Hematopoietic multipotent progenitor cell treated with erythropoietin and hydrocortisone succinate and interleukin-3 and kit ligand, for 17 days (in vitro differentiated cells): ENCODE results near the gene PIK3R3.
A peak's percentile ranks its signal among the peaks of the same experiment; 100 is the strongest.

Experiments
- DNase-seq: peaks from one replicate; pipeline ENCODE4 v3.0.0-alpha.2; 2015; ENCODE audit warnings: low spot score

PIK3R3 gene

DNA sequence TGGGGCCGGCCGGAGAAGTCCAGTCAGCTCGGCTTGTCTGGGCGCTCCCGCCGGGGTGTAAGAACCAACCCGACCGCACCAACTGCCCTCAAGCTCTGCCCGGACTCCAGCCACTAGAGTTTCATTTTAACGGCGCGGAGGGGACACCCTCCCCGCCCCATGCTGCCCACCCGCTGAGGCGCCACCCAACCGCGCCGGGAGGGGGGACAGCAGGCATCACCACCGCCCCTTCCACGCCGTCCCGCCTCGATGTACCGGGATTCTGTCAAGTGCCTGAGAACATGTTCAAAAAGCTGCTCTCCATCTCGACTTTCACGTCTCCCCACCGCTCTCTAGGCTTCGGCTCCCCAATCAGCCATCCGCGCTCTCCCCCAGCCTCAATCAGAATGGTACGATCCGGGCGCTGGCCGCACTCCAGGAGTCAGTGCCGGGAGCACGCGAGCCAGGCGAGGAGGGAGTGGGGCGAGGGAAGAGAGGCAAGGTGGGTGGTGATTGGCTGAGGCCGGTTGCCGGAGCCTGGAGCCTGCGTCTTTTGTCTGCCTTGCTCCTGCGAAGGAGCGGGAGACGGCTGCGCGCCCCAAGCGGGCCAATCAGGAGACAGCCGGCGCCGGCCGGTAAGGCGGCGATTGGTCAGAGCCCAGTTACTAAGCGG lies at the start of gene PIK3R3:
Gene PIK3R3 (minus strand): TSS at position 101 of the 652 bp plus-strand sequence. CDS start 677 bp downstream, outside the sequence.
- peak; percentile 96 for DNase-seq

GRCh38 chr1:46181343-46182260 lies 49.2 kb upstream of the PIK3R3 start:
- DNase-seq: no peak

DNA sequence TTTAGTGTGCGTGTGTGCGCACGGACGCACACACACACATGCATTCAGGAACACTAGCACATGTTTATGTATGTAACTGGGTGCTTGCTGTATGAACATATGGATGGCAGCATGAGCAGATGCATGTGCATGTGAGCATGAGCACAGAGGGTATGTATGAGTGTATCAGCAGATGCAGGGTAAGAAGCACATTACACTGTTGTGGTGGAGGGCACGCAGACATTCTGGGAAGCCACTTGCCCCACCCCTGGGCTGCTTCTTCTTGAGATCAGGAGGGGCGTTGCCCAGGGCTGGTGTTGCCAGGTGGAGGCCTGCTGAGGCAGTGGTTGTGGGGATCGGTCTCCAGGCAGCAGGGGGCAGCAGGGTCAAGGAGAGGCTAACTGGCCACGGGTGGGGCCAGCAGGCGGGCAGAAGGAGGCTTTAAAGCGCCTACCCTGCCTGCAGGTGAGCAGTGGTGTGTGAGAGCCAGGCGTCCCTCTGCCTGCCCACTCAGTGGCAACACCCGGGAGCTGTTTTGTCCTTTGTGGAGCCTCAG lies 47.7 kb upstream of the PIK3R3 start:
- DNase-seq: peak; percentile 17

- DNase-seq: peak; percentile 80
These were observed 47.0 kb upstream of the PIK3R3 start for GRCh38 chr1:46179138-46180081.

- no peak for DNase-seq
These were observed 43.9 kb upstream of the PIK3R3 start, which contains the start of gene P3R3URF for GRCh38 chr1:46176211-46176865. Gene P3R3URF, minus strand, starts transcription at chr1:46176488. Its CDS starts 17 bp downstream, at chr1:46176471.

DNA sequence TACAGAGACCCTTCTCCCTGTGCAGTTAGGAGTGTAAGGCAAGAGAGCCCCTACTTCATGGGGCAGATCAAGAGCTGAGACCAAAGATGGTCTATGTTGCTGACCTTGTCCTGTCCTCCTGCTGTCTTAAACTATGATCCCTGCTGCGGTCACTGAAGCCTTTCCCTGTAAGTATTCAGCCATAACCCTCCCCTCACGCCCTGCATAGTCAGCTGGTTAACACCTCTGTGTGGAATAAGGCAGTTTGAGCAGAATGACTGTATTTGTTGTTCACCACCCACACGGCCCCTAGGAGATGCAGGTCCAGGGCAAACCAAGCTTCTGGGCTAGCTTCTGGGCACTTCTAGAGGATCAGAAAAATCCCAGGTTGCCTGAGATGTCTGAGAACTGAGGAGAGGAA lies 42.8 kb upstream of the PIK3R3 start:
- no peak for DNase-seq

GRCh38 chr1:46174448-46175231 lies 42.2 kb upstream of the PIK3R3 start, which contains the start of gene TSPAN1:
Gene TSPAN1, plus strand, starts transcription at chr1:46175087. Its CDS starts 6,021 bp downstream, at chr1:46181108.
- no peak for DNase-seq

DNA sequence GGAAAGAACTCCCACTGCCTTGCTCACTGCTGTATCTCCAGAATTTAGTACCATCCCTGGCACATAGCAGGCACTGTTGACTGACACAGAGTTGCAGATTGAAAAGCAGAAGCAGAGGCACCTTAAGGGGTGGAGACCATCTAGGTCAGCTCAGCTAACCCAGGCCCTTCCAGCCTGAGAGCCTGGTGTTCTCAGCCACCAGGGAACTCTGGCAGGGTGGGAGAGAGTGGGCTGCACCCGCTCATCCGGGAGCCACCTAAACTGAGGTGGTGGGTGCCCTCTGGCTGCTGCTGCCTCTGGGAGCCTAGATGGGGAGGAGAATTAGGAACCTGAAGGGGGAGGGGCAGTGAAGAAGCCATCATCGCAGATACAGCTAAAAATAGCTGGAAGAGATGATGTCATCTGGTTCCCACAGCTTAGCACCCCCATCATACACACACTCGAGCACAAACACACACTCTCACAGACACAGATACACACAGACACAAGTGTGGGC lies 41.0 kb upstream of the PIK3R3 start:
- no peak for DNase-seq

- no peak for DNase-seq
These were observed 39.9 kb upstream of the PIK3R3 start for GRCh38 chr1:46172321-46172720.

DNA sequence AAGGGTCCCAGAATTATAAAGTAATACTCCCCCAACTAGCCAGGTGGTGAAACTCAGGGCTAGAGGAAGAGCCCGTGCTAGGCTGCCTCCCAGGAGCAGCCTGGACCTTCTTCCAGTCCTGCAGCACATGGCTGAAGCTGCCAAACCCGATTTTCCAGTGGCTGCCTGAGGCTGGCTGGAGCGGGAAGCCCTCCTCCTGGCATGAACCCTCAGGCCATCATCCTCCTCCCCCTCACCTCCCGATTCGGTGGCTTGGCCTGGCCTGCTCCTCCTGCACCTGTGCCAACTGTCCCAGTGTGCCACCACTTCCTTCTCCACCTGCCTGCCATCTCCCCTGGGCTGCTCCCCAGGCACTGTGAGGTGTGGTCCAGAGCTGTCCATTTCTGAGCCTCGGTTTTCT lies 39.4 kb upstream of the PIK3R3 start:
- DNase-seq: no peak

- DNase-seq: no peak
These were observed 38.9 kb upstream of the PIK3R3 start for GRCh38 chr1:46171351-46171750.

- DNase-seq: no peak
These were observed 37.5 kb upstream of the PIK3R3 start for GRCh38 chr1:46169811-46170454.

- DNase-seq: no peak
These were observed 36.0 kb upstream of the PIK3R3 start for GRCh38 chr1:46168477-46168876.

- no peak for DNase-seq
These were observed 34.4 kb upstream of the PIK3R3 start for GRCh38 chr1:46166521-46167462.

GRCh38 chr1:46160212-46160611 lies 27.8 kb upstream of the PIK3R3 start:
- no peak for DNase-seq

DNA sequence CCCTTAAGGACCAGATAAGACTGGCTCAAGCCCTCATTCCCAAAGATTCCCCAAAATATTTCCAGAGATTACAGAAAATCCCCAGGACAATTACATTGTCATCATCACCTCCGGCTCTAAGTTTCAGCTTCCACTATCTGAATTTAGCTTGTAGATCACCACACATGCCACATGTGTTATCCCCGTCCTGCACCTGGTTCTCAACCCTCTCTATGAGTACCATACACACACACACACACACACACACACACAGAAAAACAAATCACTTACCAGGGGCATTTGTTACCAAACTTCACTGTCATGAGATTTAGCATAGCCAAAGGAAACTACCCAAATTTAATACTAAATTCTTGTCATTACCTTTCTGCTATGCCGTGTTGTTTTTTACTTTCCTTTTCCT lies 27.1 kb upstream of the PIK3R3 start:
- no peak for DNase-seq

DNA sequence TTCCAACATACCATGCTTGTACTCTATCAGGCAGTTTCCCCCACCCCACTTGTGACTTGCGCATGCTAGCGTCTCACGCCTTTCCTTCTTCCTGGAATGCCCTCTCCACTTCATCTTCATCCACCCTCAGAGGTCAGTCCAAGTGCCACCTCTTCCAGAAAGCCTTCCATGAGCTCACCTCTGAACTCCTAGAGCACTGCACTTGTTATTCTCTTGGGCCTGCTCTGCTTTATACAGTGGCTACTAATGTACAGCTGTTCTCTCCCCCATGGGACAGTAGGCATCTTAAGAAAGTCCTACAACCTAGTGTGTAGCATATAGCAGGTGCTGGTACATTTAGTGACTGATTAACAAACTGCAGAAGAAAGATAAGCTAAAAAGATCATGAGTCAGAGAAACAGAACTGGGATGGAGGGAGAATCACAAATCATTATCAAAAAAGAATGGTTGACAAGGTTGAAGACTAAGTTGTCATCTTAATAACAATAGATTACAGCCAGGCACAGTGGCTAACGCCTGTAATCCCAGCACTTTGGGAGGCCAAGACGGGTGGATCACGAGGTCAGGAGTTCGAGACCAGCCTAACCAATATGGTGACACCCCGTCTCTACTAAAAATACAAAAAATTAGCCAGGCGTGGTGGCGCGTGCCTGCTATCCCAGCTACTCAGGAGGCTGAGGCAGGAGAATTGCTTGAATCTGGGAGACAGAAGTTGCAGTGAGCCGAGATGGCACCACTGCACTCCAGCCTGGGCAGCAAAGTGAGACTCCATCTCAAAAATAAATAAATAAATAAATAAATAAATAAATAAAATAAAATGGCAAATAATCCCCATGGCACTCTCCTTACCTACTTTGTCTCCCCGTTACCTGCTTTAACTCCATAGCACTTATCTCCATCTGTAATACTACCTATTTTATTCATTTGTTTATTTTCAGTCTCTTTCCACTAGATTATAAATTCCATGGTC lies 26.2 kb upstream of the PIK3R3 start:
- DNase-seq: no peak
